Lung (tissue), 12 donors: ENCODE measurements around the gene KIF3B. TPM values are rescaled to one million over a fixed set of nuclear protein-coding genes. Genes with fewer than 3 reads are reported as not detected.

ENCODE experiments used
- ATAC-seq: fragments of 200-7000 bp; cut with Tn5 transposase; one replicate; pipeline ENCODE4 v1.9.1; 2020; ENCODE audit warnings: moderate number of reproducible peaks; ENCODE audit not compliant: insufficient read depth, low FRiP score
- DNase-seq, 3 donors: peaks; one replicate each; pipeline ENCODE4 v3.0.0-alpha.2; 2013 to 2017
- H3K27ac ChIP-seq, 2 donors: one replicate each; pipeline ENCODE4 v1.5.1; 2013; ENCODE audit warnings: mild to moderate bottlenecking in 2 of 2, moderate library complexity in 2 of 2, control low read depth in 1 of 2, inconsistent platforms in 1 of 2, low read depth in 1 of 2, low read length in 1 of 2
- H3K27me3 ChIP-seq, 3 donors: one replicate each; pipeline ENCODE4 v1.5.1; 2013; ENCODE audit warnings: low read length in 2 of 3; ENCODE audit not compliant: control insufficient read depth in 3 of 3, insufficient read depth in 3 of 3
- H3K36me3 ChIP-seq, 4 donors: one replicate each; pipeline ENCODE4 v1.5.1; 2013; ENCODE audit warnings: low read length in 4 of 4, mild to moderate bottlenecking in 1 of 4, moderate library complexity in 1 of 4; ENCODE audit not compliant: control insufficient read depth in 4 of 4, insufficient read depth in 4 of 4
- H3K4me1 ChIP-seq, 5 donors: one replicate each; pipeline ENCODE4 v1.5.1; 2013; ENCODE audit warnings: low read length in 5 of 5, mild to moderate bottlenecking in 2 of 5, moderate library complexity in 1 of 5; ENCODE audit not compliant: control insufficient read depth in 5 of 5, insufficient read depth in 5 of 5
- H3K4me3 ChIP-seq: one replicate; pipeline ENCODE4 v1.5.1; 2013; ENCODE audit warnings: mild to moderate bottlenecking, control low read depth, moderate library complexity
- H3K9ac ChIP-seq, 2 donors: one replicate each; pipeline ENCODE4 v1.5.1; 2013; ENCODE audit warnings: low read length in 2 of 2, control low read depth in 1 of 2; ENCODE audit not compliant: insufficient read depth in 1 of 2
- H3K9me3 ChIP-seq, 4 donors: one replicate each; pipeline ENCODE4 v1.5.1; 2013; ENCODE audit warnings: low read length in 3 of 4, mild to moderate bottlenecking in 1 of 4, moderate library complexity in 1 of 4; ENCODE audit not compliant: control insufficient read depth in 4 of 4, insufficient read depth in 3 of 4
- WGBS, 2 donors: extraction: QIAGEN DNeasy Blood & Tissue Kit; methylation state at CpG; one replicate each; pipeline ENCODE4 v1.1.7; 2013; 5-methylcytosine and 5-hydroxymethylcytosine counted together
- polyA plus RNA-seq, 2 donors: library from polyadenylated mRNA; stranded (reverse); fragments of 200-250 nt; gene quantifications; one replicate each; pipeline ENCODE4 v1.2.1, GENCODE V29; 2013
- total RNA-seq, 2 donors: library from RNA; depleted of rRNA in 1 of 2; stranded (reverse); fragments of >200 nt in 1 of 2; gene quantifications; one replicate each; pipeline ENCODE4 v1.2.1, GENCODE V29; 2014 to 2021
- TF ChIP-seq, protein P1 (sequence below): IDR thresholded peaks from 2 replicates; pipeline ENCODE4 v1.5.1; 2012; ENCODE audit warnings: mild to moderate bottlenecking; ENCODE audit errors: control extremely low read depth, extremely low read depth
- donor health status: control.
- donor health status: control.
- donor health status: Bipolar disorder and iron deficiency.
- donor health status: healthy.
- donor health status: DM: yes; HTN: yes; CAD: no.

The KIF3B gene
- total and polyA plus RNA-seq, 4 donors, result 8.5 to 35.3 (median 23.2) TPM

DNA sequence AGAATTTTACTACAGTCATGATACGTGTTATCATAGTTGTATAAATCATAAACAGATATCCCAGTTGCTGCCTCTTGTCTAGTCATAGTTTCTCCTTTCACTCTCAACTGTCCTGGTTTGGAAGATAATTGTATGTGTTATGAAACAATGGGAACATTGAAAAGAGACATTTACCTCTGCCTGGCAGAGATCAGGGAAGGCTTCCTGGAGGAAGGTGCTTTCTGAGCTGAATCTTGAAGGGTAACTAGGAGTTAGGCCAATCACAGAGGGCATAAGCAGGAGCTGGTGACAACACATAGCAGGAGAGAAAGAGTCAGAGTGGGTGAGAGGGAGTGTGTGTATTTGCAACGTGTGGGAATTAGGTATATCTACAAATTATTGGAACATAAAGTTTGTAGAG lies 86.0 kb downstream of the KIF3B start:
- peaks cover 3 to 31% (median 12%) of the 10 kb centered on the region in 5 donors for H3K4me1 ChIP-seq
- 67 to 86% methylated on average over 2 of the region's 2 CpGs for WGBS, 2 donors
- ATAC-seq (no peak), DNase-seq (no peak)
- H3K36me3 ChIP-seq, result peaks cover 0 to 7% (median 2%) of the 10 kb centered on the region in 4 donors
- no peak overlapping the region for H3K4me3 ChIP-seq
- no peaks in the 10 kb centered on the region for H3K9me3 ChIP-seq
- no peak overlapping the region for H3K9ac ChIP-seq
- H3K27me3 ChIP-seq, result no peaks in the 10 kb centered on the region
- TF ChIP-seq, protein P1, sequence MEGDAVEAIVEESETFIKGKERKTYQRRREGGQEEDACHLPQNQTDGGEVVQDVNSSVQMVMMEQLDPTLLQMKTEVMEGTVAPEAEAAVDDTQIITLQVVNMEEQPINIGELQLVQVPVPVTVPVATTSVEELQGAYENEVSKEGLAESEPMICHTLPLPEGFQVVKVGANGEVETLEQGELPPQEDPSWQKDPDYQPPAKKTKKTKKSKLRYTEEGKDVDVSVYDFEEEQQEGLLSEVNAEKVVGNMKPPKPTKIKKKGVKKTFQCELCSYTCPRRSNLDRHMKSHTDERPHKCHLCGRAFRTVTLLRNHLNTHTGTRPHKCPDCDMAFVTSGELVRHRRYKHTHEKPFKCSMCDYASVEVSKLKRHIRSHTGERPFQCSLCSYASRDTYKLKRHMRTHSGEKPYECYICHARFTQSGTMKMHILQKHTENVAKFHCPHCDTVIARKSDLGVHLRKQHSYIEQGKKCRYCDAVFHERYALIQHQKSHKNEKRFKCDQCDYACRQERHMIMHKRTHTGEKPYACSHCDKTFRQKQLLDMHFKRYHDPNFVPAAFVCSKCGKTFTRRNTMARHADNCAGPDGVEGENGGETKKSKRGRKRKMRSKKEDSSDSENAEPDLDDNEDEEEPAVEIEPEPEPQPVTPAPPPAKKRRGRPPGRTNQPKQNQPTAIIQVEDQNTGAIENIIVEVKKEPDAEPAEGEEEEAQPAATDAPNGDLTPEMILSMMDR, result no peak
- H3K27ac ChIP-seq, result no peak overlapping the region

DNA sequence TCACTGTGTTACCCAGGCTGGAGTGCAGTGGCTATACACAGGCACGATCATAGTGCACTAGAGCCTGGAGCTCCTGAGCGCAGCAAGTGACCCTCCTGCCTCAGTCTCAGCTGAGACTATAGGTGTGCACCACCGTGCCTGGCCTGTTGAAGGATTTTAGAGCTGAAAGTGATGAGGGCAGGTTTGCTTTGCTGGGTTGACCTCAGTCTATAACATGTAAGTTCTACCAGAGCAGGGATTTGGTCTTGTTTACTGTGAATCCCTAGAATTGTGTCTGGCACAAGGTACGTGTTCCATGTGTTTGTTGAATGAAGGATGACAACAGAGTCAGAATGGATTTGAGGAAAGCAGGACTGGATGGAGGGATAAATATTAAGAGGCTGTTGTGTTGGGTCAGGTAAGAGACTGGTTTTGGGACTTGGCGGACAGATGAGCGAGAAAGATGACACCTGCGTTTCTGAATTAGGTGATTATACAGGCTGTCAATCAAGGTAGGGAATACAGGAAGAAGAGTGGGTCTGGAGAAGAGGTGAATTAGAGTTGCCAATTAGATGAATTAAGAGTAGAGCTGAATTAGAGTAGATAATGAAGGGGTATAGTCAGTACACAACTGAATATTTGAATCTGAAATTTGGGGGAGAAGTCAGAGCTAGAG lies 87.2 kb downstream of the KIF3B start:
- no peak overlapping the region for H3K9ac ChIP-seq
- H3K27ac ChIP-seq, result no peak overlapping the region
- H3K36me3 ChIP-seq, result peaks cover 2 to 13% (median 6%) of the 10 kb centered on the region in 4 donors
- WGBS, 2 donors, result 81 to 82% methylated on average over 7 of the region's 7 CpGs
- H3K9me3 ChIP-seq, result no peaks in the 10 kb centered on the region
- H3K27me3 ChIP-seq, result no peaks in the 10 kb centered on the region
- DNase-seq, result no peak
- H3K4me1 ChIP-seq, result peaks cover 3 to 34% (median 9%) of the 10 kb centered on the region in 5 donors
- ATAC-seq, result no peak
- H3K4me3 ChIP-seq, result no peak overlapping the region
- TF ChIP-seq, protein P1, result no peak

DNA sequence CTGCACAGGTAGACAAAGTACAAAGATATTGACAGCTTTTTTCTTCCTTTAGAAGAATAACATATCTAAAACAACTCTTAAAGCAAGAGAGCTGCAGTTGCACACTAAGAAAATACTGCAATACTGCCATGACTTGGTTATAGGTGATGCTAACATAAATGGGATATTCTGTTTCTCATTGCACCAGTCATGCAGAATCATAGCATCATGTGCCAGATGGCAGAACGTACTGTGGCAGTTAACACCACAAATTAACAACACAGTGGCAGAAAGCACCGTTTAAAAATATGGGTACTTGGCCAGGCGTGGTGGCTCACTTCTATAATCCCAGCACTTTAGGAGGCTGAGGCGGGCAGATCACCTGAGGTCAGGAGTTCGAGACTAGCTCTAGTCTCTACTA lies 88.1 kb downstream of the KIF3B start:
- DNase-seq (no peak), ATAC-seq (no peak)
- WGBS, 2 donors, result 69 to 75% methylated on average over 5 of the region's 5 CpGs
- peaks cover 2 to 19% (median 6%) of the 10 kb centered on the region in 4 donors for H3K36me3 ChIP-seq
- H3K4me1 ChIP-seq, result peaks cover 3 to 28% (median 8%) of the 10 kb centered on the region in 5 donors
- TF ChIP-seq, protein P1, result no peak
- H3K27ac ChIP-seq, result no peak overlapping the region
- no peak overlapping the region for H3K4me3 ChIP-seq
- H3K9me3 ChIP-seq, result no peaks in the 10 kb centered on the region
- H3K9ac ChIP-seq, result no peak overlapping the region
- no peaks in the 10 kb centered on the region for H3K27me3 ChIP-seq
